ENCODE results near the gene UBXN10.

- TF ChIP-seq EZH2phosphoT487 (IDR thresholded peaks at IDR 0.05), result no peak
- peak; percentile 53 for TF ChIP-seq CTCF (IDR thresholded peaks at IDR 0.05)
These were observed 47.5 kb downstream of the UBXN10 start for GRCh38 chr1:20233394-20233793.

Data from neural progenitor cell (in vitro differentiated cells).